GM18511 (cell line): ENCODE data around the gene CXCL9.
"Not testable (repeated sequence)": the region's sequence is repeated elsewhere in the genome, so short reads cannot be mapped to it uniquely, and the experiment has no call there.

Source experiments
- ATAC-seq: cut with Tn5 transposase; IDR thresholded peaks from one replicate; pipeline ENCODE4 v1.9.1; 2021; ENCODE audit warnings: mild to moderate bottlenecking, moderate library complexity; ENCODE audit not compliant: unreplicated experiment

CXCL9 gene

GRCh38 chr4:76007089-76007862 lies at the start of gene CXCL9:
CXCL9 (minus strand) TSS chr4:76007509; CDS start chr4:76007449, 60 bp downstream.
- no peak for ATAC-seq

DNA sequence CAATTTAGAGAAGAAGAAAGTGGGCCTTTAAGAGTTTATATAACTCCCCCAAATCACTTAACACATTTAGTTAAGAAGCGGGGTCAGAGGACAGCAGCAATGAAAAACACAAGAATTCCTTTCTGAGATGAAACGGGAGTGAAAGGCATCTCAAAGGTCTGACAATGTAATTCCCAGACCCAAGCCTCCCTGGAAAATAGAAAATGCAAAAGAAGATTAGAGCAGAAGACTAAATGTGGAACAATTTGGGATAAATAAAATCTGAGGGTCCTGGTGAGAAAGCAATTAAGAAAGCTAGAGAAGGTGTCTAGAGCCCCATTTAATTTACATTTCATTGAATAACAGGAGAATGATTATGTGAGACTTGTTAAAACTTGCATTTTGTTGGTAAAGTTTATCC lies 48.1 kb upstream of the CXCL9 start:
- no peak for ATAC-seq

GRCh38 chr4:76055016-76055415 lies 47.7 kb upstream of the CXCL9 start:
- ATAC-seq: peak; percentile 97

- no peak for ATAC-seq
Observed at GRCh38 chr4:76053730-76054129, 46.4 kb upstream of the CXCL9 start.

- ATAC-seq: not testable (repeated sequence)
Observed at GRCh38 chr4:76050560-76051050, 43.3 kb upstream of the CXCL9 start.

GRCh38 chr4:76049860-76050416 lies 42.6 kb upstream of the CXCL9 start:
- not testable (repeated sequence) for ATAC-seq

DNA sequence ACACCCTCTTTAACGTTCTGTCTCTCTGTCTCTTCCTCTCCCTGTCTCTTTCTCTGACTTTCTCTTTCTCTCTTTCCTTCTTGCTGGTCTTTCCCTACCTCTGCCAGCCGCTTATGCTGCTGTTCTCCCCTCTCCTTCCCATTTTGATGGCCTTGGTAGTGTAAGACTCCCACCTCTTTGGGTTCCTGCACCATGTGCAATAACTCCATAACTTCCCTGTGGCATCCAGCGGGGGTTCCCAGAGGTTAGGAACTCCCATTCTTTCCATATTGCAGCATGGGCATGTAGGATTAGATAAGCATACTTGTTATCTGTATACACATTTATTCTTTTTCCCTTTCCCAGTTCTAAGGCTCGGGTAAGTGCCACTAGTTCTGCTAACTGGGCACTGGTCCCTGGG lies 37.4 kb upstream of the CXCL9 start:
- ATAC-seq: not testable (repeated sequence)

GRCh38 chr4:76043306-76043705 lies 36.0 kb upstream of the CXCL9 start:
- not testable (repeated sequence) for ATAC-seq

DNA sequence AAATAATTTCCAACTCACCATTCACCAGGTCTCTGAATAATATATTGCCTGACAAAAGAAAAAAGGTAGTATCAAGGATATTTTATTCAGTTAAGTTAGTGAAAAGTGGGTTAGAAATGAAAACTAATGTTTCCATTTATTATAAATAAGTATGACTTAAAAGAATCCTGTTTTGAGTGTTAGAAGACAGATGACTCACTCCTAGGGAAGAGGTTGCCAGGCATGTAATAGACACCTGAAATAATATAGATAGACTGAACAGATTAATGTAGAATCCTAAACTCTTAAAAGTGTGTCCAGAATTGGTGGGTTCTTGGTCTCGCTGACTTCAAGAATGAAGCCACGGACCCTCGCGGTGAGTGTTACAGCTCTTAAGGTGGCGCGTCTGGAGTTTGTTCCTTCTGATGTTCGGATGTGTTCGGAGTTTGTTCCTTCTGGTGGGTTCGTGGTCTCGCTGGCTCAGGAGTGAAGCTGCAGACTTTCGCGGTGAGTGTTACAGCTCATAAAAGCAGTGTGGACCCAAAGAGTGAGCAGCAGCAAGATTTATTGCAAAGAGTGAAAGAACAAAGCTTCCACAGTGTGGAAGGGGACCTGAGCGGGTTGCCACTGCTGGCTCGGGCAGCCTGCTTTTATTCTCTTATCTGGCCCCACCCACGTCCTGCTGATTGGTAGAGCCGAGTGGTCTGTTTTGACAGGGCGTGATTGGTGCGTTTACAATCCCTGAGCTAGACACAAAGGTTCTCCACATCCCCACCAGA lies 35.1 kb upstream of the CXCL9 start:
- not testable (repeated sequence) for ATAC-seq

DNA sequence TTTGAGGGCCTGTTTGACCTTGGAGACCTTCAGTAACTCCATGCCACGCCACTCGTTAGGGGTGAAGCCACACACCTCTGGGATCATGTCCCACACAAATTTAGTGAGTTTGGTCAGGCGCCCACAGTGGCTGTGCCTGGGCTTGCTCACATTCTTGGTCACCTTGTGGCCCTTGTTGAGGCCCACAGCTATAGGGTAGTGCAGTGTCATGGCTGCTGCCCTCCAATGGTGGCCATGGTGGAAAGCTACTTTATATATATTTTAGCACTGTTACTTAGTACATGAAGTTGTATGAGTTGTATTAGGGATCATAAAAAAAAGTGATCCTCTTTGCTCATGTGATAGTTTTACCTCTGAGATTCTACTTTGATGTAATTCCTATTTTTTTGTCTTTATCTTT lies 29.5 kb upstream of the CXCL9 start:
- ATAC-seq: peak; percentile 68

DNA sequence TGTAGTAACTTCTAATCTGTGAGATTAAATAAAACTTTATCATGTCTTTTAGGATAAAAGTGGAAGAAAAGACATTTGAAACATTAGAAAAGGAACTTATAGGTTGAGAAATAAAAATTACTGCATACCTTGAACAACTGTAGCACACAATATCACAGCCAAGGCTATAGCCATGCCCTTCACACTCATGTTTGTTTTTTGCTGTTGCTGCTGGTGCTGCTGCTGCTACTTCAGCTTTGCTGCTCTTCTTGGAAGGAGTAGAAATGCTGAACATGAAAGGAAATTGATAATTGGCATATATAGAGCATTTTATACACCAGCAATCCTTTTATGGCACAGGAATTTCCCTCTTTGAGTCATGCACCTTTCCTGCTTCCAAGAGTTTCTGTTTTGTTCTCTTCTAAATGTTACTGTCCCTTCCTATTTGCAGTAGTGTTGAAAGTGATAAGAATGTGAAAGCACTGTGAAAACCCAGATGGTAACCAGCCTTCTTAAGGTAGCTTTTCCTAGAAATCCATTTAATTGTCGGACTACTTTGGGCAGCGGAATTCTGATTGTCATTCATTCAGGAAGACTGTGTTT lies 28.6 kb upstream of the CXCL9 start, which contains the start of gene CXCL11:
Gene CXCL11 (minus strand): TSS at position 272 of the 582 bp plus-strand sequence. CDS start 83 bp downstream, at position 189.
- no peak for ATAC-seq

- no peak for ATAC-seq
Observed at GRCh38 chr4:76035141-76035540, 27.8 kb upstream of the CXCL9 start.

DNA sequence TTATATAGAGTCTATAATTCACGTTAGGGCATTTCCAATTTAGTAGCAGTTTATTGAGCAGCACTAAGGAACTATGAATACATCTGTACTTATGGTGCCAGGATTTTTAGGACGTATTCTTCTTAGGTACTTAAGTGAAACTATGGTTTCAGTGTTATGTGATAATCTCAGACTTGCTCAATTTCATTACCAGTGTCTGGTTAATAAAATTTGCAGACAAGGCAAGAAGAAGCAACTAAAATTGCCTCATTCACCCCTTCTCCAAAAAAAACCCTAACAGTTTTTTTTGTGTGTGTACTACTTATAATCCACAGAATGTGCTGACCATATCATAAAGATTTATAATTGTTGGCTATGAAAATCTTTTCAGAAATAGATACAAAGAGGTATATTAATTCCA lies 22.0 kb upstream of the CXCL9 start:
- no peak for ATAC-seq

- no peak for ATAC-seq
Observed at GRCh38 chr4:76028350-76028765, 21.0 kb upstream of the CXCL9 start.

GRCh38 chr4:76024065-76024464 lies 16.8 kb upstream of the CXCL9 start:
- no peak for ATAC-seq

DNA sequence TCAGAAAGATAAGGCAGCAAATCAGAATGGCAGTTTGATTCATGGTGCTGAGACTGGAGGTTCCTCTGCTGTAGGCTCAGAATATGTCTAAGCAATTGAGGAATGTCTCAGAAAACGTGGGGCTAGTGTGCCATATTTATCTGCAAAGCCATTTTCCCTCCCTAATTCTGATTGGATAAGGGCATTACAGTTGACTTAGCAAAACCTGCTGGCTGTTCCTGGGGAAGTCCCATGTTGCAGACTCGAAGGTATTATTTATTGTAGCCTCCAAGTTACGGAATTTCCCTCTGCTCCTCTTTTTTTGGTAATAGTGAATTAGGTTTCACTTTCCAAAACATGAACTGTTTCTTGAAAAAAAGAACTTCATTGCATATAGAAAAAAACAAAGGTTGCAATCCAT lies 16.1 kb upstream of the CXCL9 start, which contains the start of gene CXCL10:
Gene CXCL10 (minus strand): TSS at position 109 of the 400 bp plus-strand sequence. CDS start 66 bp downstream, at position 43.
- no peak for ATAC-seq

DNA sequence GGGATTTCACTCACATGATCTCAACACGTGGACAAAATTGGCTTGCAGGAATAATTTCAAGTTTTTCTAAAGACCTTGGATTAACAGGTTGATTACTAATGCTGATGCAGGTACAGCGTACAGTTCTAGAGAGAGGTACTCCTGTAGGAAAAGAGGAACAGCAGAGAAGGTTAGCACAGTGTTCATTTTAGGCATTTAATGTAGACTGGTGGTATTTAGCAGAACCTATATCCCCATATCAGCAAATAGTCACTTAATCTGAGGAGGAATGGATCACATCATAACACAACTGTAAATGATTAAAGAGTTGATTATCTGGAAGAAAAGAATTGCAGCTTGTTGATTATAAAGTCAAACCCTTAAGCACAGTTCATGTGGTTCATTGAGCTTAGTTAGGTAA lies 15.4 kb upstream of the CXCL9 start:
- ATAC-seq: no peak

GRCh38 chr4:76022031-76022430 lies 14.7 kb upstream of the CXCL9 start:
- no peak for ATAC-seq

- ATAC-seq: no peak
Observed at GRCh38 chr4:76017056-76017686, 9.9 kb upstream of the CXCL9 start.

DNA sequence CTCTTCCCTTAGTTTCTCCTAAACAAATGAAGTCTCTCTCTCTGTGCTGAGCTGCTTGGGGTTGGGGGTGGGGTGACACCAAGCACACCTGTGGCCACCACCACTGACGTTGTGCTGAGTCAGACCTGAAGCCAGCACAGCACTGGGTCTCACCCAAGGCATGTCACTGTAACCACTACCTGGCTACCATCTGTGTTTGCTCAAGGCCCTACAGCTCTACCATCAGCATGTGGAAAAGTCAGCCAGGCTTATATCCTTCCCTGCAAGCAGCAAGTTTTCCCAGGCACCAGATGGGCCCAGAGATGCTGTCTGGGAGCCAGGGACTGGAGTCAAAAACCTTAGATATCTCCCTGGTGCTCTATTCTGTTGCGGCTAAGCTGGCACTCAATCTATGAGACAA lies 9.1 kb upstream of the CXCL9 start:
- ATAC-seq: peak; percentile 60

DNA sequence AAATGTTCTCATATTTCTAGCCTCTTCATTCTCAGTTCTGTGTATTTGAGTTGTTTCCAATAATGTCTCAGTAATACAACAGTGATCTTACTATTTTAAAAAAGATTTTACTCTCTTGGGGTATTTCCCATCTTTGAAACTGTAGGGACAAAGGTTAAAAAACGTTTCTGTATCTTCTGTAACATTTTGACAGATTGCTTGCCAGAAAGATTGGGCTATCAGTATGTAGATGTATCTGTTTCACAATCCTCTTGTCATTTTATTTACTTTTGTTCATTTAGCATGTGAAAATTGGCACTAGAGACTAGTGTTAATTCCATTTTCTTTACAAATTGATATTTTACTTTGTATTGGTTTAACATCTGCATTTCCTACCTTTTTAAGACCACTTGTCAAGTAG lies 6.2 kb upstream of the CXCL9 start:
- no peak for ATAC-seq
